Measurements from ENCODE around the gene RALGAPA1. TPM values are rescaled to one million over a fixed set of nuclear protein-coding genes. Genes with fewer than 3 reads are reported as not detected.
A peak's percentile ranks its signal among the peaks of the same experiment; 100 is the strongest.

RALGAPA1 gene
- total and polyA plus RNA-seq, 2 of the 13 experiments (the other 11 are each of a cell fraction or from before 2014, with no cell fraction given) = 65.0 to 89.2 TPM

- TF ChIP-seq SIX1 (CRISPR knock-in tag; IDR thresholded peaks at IDR 0.05; ENCODE audit: borderline replicate concordance) = no peak
- no peak for TF ChIP-seq PRDM4 (CRISPR knock-in tag; IDR thresholded peaks at IDR 0.05; ENCODE audit: borderline replicate concordance)
- no peak for TF ChIP-seq KDM6A (CRISPR knock-in tag; IDR thresholded peaks at IDR 0.05; ENCODE audit: low read depth)
- no peak for TF ChIP-seq MTA1 (CRISPR knock-in tag; IDR thresholded peaks at IDR 0.05; ENCODE audit: borderline replicate concordance)
- no peak for TF ChIP-seq ZNF292 (CRISPR knock-in tag; IDR thresholded peaks at IDR 0.05; ENCODE audit: borderline replicate concordance, low read depth)
- TF ChIP-seq ZNF749 (CRISPR knock-in tag; IDR thresholded peaks at IDR 0.05; ENCODE audit: borderline replicate concordance) = no peak
- TF ChIP-seq NONO (IDR thresholded peaks at IDR 0.05) = no peak
- TF ChIP-seq NONO (CRISPR knock-in tag; conservative IDR thresholded peaks at IDR 0.05) = no peak
- 0 out of 2 replicates have a peak, but pooled peaks have one; percentile 44 for TF ChIP-seq MYC (CRISPR knock-in tag; IDR thresholded peaks at IDR 0.05; ENCODE audit: borderline replicate concordance)
- no peak for TF ChIP-seq ZNF263 (CRISPR knock-in tag; IDR thresholded peaks at IDR 0.05)
- TF ChIP-seq HOXD1 (CRISPR knock-in tag; IDR thresholded peaks at IDR 0.05) = 0 out of 2 replicates have a peak, but pooled peaks have one; percentile 22
- TF ChIP-seq NFE2L2 (IDR thresholded peaks at IDR 0.05; ENCODE audit: low read length) = no peak
- TF ChIP-seq ZNF20 (CRISPR knock-in tag; IDR thresholded peaks at IDR 0.05) = no peak
- TF ChIP-seq POLR2G (IDR thresholded peaks at IDR 0.05; ENCODE audit: low read depth, low read length) = no peak
Observed at GRCh38 chr14:35819591-35820540, 10.8 kb upstream of the RALGAPA1 start (continued).
